Liver (tissue), 9 donors: Measurements from ENCODE around the gene KCNJ4. TPM values are rescaled to one million over a fixed set of nuclear protein-coding genes. Genes with fewer than 3 reads are reported as not detected.
"Not testable (repeated sequence)": the region's sequence is repeated elsewhere in the genome, so short reads cannot be mapped to it uniquely, and the experiment has no call there.

Experiments used
- DNase-seq: peaks from one replicate; pipeline ENCODE4 v3.0.0-alpha.2; 2017; ENCODE audit warnings: low spot score
- H3K27ac ChIP-seq, 2 donors: one replicate each; pipeline ENCODE4 v1.7.0; 2013; ENCODE audit warnings: inconsistent platforms in 2 of 2, low read length in 2 of 2, control low read depth in 1 of 2, low read depth in 1 of 2, mild to moderate bottlenecking in 1 of 2
- H3K27me3 ChIP-seq, 4 donors: one replicate each; pipeline versions ENCODE4 v1.6.1 to v1.7.0; 2013; ENCODE audit warnings: low read length in 3 of 4, inconsistent platforms in 1 of 4, mild to moderate bottlenecking in 1 of 4, moderate library complexity in 1 of 4; ENCODE audit not compliant: control insufficient read depth in 4 of 4, insufficient read depth in 4 of 4
- H3K36me3 ChIP-seq, 4 donors: one replicate each; pipeline versions ENCODE4 v1.6.1 to v1.7.0; 2013; ENCODE audit warnings: low read length in 3 of 4, mild to moderate bottlenecking in 3 of 4, low read depth in 1 of 4, moderate library complexity in 1 of 4; ENCODE audit not compliant: control insufficient read depth in 4 of 4, insufficient read depth in 3 of 4
- H3K4me1 ChIP-seq, 4 donors: one replicate each; pipeline versions ENCODE4 v1.6.1 to v1.7.0; 2013; ENCODE audit warnings: low read length in 3 of 4, mild to moderate bottlenecking in 3 of 4, moderate library complexity in 1 of 4; ENCODE audit not compliant: control insufficient read depth in 4 of 4, insufficient read depth in 4 of 4
- H3K4me3 ChIP-seq, 3 donors: one replicate each; pipeline versions ENCODE4 v1.6.1 to v1.7.0; 2013; ENCODE audit warnings: low read length in 3 of 3, control low read depth in 1 of 3, low read depth in 1 of 3, mild to moderate bottlenecking in 1 of 3
- H3K9ac ChIP-seq, 2 donors: one replicate each; pipeline ENCODE4 v1.7.0; 2013; ENCODE audit warnings: low read length in 2 of 2, mild to moderate bottlenecking in 2 of 2, moderate library complexity in 2 of 2, control low read depth in 1 of 2, low read depth in 1 of 2
- H3K9me3 ChIP-seq, 4 donors: one replicate each; pipeline versions ENCODE4 v1.6.1 to v1.7.0; 2013; ENCODE audit warnings: low read length in 3 of 4; ENCODE audit not compliant: control insufficient read depth in 4 of 4
- EGR1 ChIP-seq, 2 donors: IDR thresholded peaks; 2 replicates each; pipeline ENCODE4 v1.6.1; 2016 to 2018; ENCODE audit warnings: antibody characterized with exemption in 2 of 2, low read depth in 2 of 2
- FOXA1 ChIP-seq: IDR thresholded peaks from 2 replicates; pipeline ENCODE4 v1.6.1; 2016; ENCODE audit warnings: antibody characterized with exemption
- FOXA2 ChIP-seq: IDR thresholded peaks from 2 replicates; pipeline ENCODE4 v1.6.1; 2016; ENCODE audit warnings: antibody characterized with exemption
- GABPA ChIP-seq, 2 donors: IDR thresholded peaks in 1 of 2; conservative IDR thresholded peaks in 1 of 2; 2 replicates each; pipeline ENCODE4 v1.6.1; 2016; ENCODE audit warnings: antibody characterized with exemption in 2 of 2, mild to moderate bottlenecking in 1 of 2, moderate library complexity in 1 of 2
- HNF4A ChIP-seq, 2 donors: conservative IDR thresholded peaks; 2 replicates each; pipeline ENCODE4 v1.6.1; 2016; ENCODE audit warnings: antibody characterized with exemption in 2 of 2, mild to moderate bottlenecking in 2 of 2
- HNF4G ChIP-seq: IDR thresholded peaks from 2 replicates; pipeline ENCODE4 v1.6.1; 2016; ENCODE audit warnings: antibody characterized with exemption
- JUND ChIP-seq, 2 donors: IDR thresholded peaks; 2 replicates each; pipeline ENCODE4 v1.6.1; 2016; ENCODE audit warnings: antibody characterized with exemption in 2 of 2
- NR2F2 ChIP-seq: IDR thresholded peaks from 2 replicates; pipeline ENCODE4 v1.6.1; 2016; ENCODE audit warnings: antibody characterized with exemption
- RAD21 ChIP-seq, 2 donors: IDR thresholded peaks; 2 replicates each; pipeline ENCODE4 v1.6.1; 2016; ENCODE audit warnings: antibody characterized with exemption in 2 of 2, mild to moderate bottlenecking in 2 of 2
- REST ChIP-seq: IDR thresholded peaks from 2 replicates; pipeline ENCODE4 v1.6.1; 2016; ENCODE audit warnings: antibody characterized with exemption, mild to moderate bottlenecking
- RXRA ChIP-seq, 2 donors: IDR thresholded peaks; 2 replicates each; pipeline ENCODE4 v1.6.1; 2017 to 2018; ENCODE audit warnings: antibody characterized with exemption in 2 of 2, mild to moderate bottlenecking in 1 of 2
- SP1 ChIP-seq: IDR thresholded peaks from 2 replicates; pipeline ENCODE4 v1.6.1; 2018; ENCODE audit warnings: antibody characterized with exemption, mild to moderate bottlenecking
- TAF1 ChIP-seq: conservative IDR thresholded peaks from 2 replicates; pipeline ENCODE4 v1.6.1; 2016; ENCODE audit warnings: antibody characterized with exemption, mild to moderate bottlenecking
- YY1 ChIP-seq: IDR thresholded peaks from 2 replicates; pipeline ENCODE4 v1.6.1; 2016; ENCODE audit warnings: antibody characterized with exemption, mild to moderate bottlenecking
- WGBS: extraction: QIAGEN DNeasy Blood & Tissue Kit; methylation state at CpG from one replicate; pipeline ENCODE4 v1.1.7; 2013; 5-methylcytosine and 5-hydroxymethylcytosine counted together
- polyA plus RNA-seq, 2 donors: library from polyadenylated mRNA; stranded (reverse) in 1 of 2; unstranded in 1 of 2; fragments of 200-250 nt in 1 of 2; fragments of >200 nt in 1 of 2; fragmentation: Nextera tagmentation in 1 of 2; extraction: Ambion mirVana in 1 of 2; gene quantifications; one replicate each; pipeline versions ENCODE4 v1.2.1 to v1.2.3, GENCODE V29; 2013 to 2015
- total RNA-seq, 2 donors: library from RNA; depleted of rRNA; stranded (reverse); fragments of >200 nt; gene quantifications; one replicate each; pipeline ENCODE4 v1.2.3, GENCODE V29; 2014
- TF ChIP-seq, protein P1 (sequence below): IDR thresholded peaks from 2 replicates; pipeline ENCODE4 v1.6.1; 2016; ENCODE audit warnings: antibody characterized with exemption
- TF ChIP-seq, protein P2 (sequence below): fragments of 150-350 bp; IDR thresholded peaks from 2 replicates; pipeline ENCODE4 v1.5.1; 2017; ENCODE audit warnings: improper control_type of control experiment, low read depth, low read length; ENCODE audit not compliant: missing input control
- donor health status: healthy.
- donor health status: healthy.
- donor health status: healthy.
- donor health status: healthy.
- donor health status: healthy.

KCNJ4 gene
- total and polyA plus RNA-seq, 4 donors, result 0.05 TPM; not detected in 3

DNA sequence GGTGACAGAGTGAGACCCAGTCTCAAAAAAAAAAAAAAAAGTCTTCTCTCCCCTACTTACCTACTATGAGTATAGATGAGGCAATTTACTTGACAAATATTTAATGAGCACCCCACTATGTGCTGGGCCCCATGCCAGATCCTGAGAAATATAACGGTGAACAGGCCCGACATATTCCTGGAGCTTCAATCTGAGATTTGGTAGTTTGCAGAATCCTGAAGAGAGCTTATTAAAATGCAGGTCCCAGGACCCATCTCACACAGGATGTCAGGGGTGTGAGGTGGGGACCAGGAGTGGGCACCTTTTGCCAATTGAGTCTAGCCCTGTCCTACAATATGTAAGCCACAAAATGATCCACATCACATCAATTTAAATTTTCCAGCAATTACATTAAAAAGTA, 44.0 kb downstream of the KCNJ4 start:
- H3K36me3 ChIP-seq, result no peaks in the 10 kb centered on the region
- no peak for DNase-seq

DNA sequence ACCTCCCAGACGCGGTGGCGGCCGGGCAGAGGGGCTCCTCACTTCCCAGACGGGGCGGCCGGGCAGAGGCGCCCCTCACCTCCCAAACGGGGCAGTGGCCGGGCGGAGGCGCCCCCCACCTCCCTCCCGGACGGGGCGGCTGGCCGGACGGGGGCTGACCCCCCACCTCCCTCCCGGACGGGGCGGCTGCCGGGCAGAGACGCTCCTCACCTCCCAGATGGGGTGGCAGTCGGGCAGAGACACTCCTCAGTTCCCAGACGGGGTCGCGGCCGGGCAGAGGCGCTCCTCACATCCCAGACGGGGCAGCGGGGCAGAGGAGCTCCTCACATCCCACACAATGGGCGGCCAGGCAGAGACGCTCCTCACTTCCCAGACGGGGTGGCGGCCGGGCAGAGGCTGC, 45.1 kb downstream of the KCNJ4 start:
- H3K4me1 ChIP-seq, result peaks cover 0 to 10% (median 7%) of the 10 kb centered on the region in 4 donors
- 96% methylated on average over 35 of the region's 35 CpGs for WGBS
- H3K9me3 ChIP-seq, H3K4me3 ChIP-seq, DNase-seq, H3K27ac ChIP-seq, H3K27me3 ChIP-seq, H3K9ac ChIP-seq, H3K36me3 ChIP-seq: not testable (repeated sequence)

More for the DNA sequence above, 44.0 kb downstream of the KCNJ4 start:
- H3K27me3 ChIP-seq, result no peaks in the 10 kb centered on the region
- TF ChIP-seq JUND (IDR thresholded peaks at IDR 0.05) (no peak), SP1 (no peak), HNF4A (conservative IDR thresholded peaks at IDR 0.05) (no peak), NR2F2 (no peak), RXRA (IDR thresholded peaks at IDR 0.05) (no peak), TAF1 (no peak), REST (no peak), YY1 (no peak), FOXA1 (no peak), FOXA2 (no peak)
- H3K9ac ChIP-seq, result no peak overlapping the region
- H3K4me3 ChIP-seq, result no peak overlapping the region
- peaks cover 0 to 10% (median 7%) of the 10 kb centered on the region in 4 donors for H3K4me1 ChIP-seq
- WGBS, result 96% methylated on average over 2 of the region's 2 CpGs
- H3K9me3 ChIP-seq, result no peaks in the 10 kb centered on the region
- no peak overlapping the region for H3K27ac ChIP-seq

- TF ChIP-seq HNF4G, result no peak
- TF ChIP-seq NR2F2, result no peak
- TF ChIP-seq RXRA (IDR thresholded peaks at IDR 0.05), result peak in 1 of 2 donors; percentile 18
- peaks cover 0 to 6% (median 0%) of the 10 kb centered on the region in 4 donors for H3K4me1 ChIP-seq
- H3K9ac ChIP-seq, result no peak overlapping the region
- no peaks in the 10 kb centered on the region for H3K9me3 ChIP-seq
- H3K36me3 ChIP-seq, result no peaks in the 10 kb centered on the region
- no peak overlapping the region for H3K4me3 ChIP-seq
- 40% methylated on average over 4 of the region's 4 CpGs for WGBS
- no peak overlapping the region for H3K27ac ChIP-seq
- DNase-seq, result no peak
- H3K27me3 ChIP-seq, result no peaks in the 10 kb centered on the region
Measured at GRCh38 chr22:38406617-38407016, 48.4 kb downstream of the KCNJ4 start.

- Histone ChIP-seq H3K27me3 (no peaks in the 10 kb centered on the region), H3K36me3 (no peaks in the 10 kb centered on the region), H3K27ac (no peak overlapping the region), H3K4me1 (peaks cover 0 to 12% (median 6%) of the 10 kb centered on the region in 4 donors), H3K9ac (no peak overlapping the region), H3K9me3 (no peaks in the 10 kb centered on the region), H3K4me3 (no peak overlapping the region)
- WGBS, result 96% methylated on average over 6 of the region's 6 CpGs
- no peak for DNase-seq
- TF ChIP-seq, protein P1, sequence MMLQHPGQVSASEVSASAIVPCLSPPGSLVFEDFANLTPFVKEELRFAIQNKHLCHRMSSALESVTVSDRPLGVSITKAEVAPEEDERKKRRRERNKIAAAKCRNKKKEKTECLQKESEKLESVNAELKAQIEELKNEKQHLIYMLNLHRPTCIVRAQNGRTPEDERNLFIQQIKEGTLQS, result no peak
- TF ChIP-seq HNF4G (no peak), GABPA (IDR thresholded peaks at IDR 0.05 in 1 of 2, conservative IDR thresholded peaks at IDR 0.05 in 1 of 2) (no peak), EGR1 (IDR thresholded peaks at IDR 0.05; ENCODE audit: low read depth in 2 of 2) (no peak), FOXA1 (no peak), TAF1 (no peak), RAD21 (IDR thresholded peaks at IDR 0.05) (no peak), SP1 (no peak)
- TF ChIP-seq, protein P2, sequence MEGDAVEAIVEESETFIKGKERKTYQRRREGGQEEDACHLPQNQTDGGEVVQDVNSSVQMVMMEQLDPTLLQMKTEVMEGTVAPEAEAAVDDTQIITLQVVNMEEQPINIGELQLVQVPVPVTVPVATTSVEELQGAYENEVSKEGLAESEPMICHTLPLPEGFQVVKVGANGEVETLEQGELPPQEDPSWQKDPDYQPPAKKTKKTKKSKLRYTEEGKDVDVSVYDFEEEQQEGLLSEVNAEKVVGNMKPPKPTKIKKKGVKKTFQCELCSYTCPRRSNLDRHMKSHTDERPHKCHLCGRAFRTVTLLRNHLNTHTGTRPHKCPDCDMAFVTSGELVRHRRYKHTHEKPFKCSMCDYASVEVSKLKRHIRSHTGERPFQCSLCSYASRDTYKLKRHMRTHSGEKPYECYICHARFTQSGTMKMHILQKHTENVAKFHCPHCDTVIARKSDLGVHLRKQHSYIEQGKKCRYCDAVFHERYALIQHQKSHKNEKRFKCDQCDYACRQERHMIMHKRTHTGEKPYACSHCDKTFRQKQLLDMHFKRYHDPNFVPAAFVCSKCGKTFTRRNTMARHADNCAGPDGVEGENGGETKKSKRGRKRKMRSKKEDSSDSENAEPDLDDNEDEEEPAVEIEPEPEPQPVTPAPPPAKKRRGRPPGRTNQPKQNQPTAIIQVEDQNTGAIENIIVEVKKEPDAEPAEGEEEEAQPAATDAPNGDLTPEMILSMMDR, result no peak
Measured at GRCh38 chr22:38404419-38404818, 50.6 kb downstream of the KCNJ4 start.
